HUDEP-2 (cell line): ENCODE data around the gene IL3.

Experiments used
- DNase-seq, 76 experiments: peaks; one replicate each; lab custom pipeline; 2025; ENCODE audit not compliant: unreplicated experiment in 76 of 76; lab: John Stamatoyannopoulos, UW

Gene IL3

GRCh38 chr5:132025403-132025971 lies 35.0 kb upstream of the IL3 start:
- DNase-seq, result no peak

- DNase-seq, result no peak
Measured at GRCh38 chr5:132026516-132027008, 33.9 kb upstream of the IL3 start.

GRCh38 chr5:132027027-132027426 lies 33.4 kb upstream of the IL3 start:
- DNase-seq, result no peak

- DNase-seq, result no peak
Measured at GRCh38 chr5:132029609-132030330, 30.7 kb upstream of the IL3 start.

GRCh38 chr5:132030610-132031009 lies 29.8 kb upstream of the IL3 start:
- no peak for DNase-seq

- DNase-seq, result no peak
Measured at GRCh38 chr5:132032196-132032595, 28.3 kb upstream of the IL3 start.

GRCh38 chr5:132033122-132033521 lies 27.3 kb upstream of the IL3 start:
- no peak for DNase-seq

GRCh38 chr5:132037353-132037752 lies 23.1 kb upstream of the IL3 start:
- DNase-seq, result no peak

- no peak for DNase-seq
Measured at GRCh38 chr5:132044207-132044606, 16.2 kb upstream of the IL3 start.

- DNase-seq, result no peak
Measured at GRCh38 chr5:132046880-132047299, 13.6 kb upstream of the IL3 start.

GRCh38 chr5:132049093-132049492 lies 11.4 kb upstream of the IL3 start:
- DNase-seq, result peak in 1 of 76 experiments; percentile 1

GRCh38 chr5:132049559-132049958 lies 10.9 kb upstream of the IL3 start:
- no peak for DNase-seq

- no peak for DNase-seq
Measured at GRCh38 chr5:132050136-132050535, 10.3 kb upstream of the IL3 start.

GRCh38 chr5:132050661-132051552 lies 9.5 kb upstream of the IL3 start:
- no peak for DNase-seq

GRCh38 chr5:132052520-132052919 lies 7.9 kb upstream of the IL3 start:
- DNase-seq, result no peak

- DNase-seq, result no peak
Measured at GRCh38 chr5:132053483-132053882, 7.0 kb upstream of the IL3 start.

- DNase-seq, result no peak
Measured at GRCh38 chr5:132054031-132054696, 6.3 kb upstream of the IL3 start.

GRCh38 chr5:132054697-132055440 lies 5.6 kb upstream of the IL3 start:
- DNase-seq, result no peak

GRCh38 chr5:132055441-132055807 lies 5.0 kb upstream of the IL3 start:
- no peak for DNase-seq
